Thyroid gland (tissue), 4 donors: ENCODE results near the gene RPS21. TPM values are rescaled to one million over a fixed set of nuclear protein-coding genes. Genes with fewer than 3 reads are reported as not detected.

ENCODE experiments used
- DNase-seq, 2 donors: peaks; one replicate each; pipeline ENCODE4 v3.0.0-alpha.2; 2019
- H3K27ac ChIP-seq, 3 donors: fragments of 200-600 bp; sonication (generic); 1 replicate in 2 of 3; 2 replicates in 1 of 3; pipeline ENCODE4 v1.5.1; 2016 to 2019; ENCODE audit warnings: mild to moderate bottlenecking in 1 of 3, moderate library complexity in 1 of 3
- H3K27me3 ChIP-seq: fragments of 200-600 bp; sonication (generic); one replicate; pipeline ENCODE4 v1.5.1; 2019
- H3K36me3 ChIP-seq, 2 donors: fragments of 200-600 bp; sonication (generic); one replicate each; pipeline ENCODE4 v1.5.1; 2016 to 2019
- H3K4me1 ChIP-seq, 2 donors: fragments of 200-600 bp; sonication (generic); one replicate each; pipeline ENCODE4 v1.5.1; 2017 to 2019
- H3K4me3 ChIP-seq, 3 donors: fragments of 200-600 bp; sonication (generic); replicated peaks in 1 of 3; 1 replicate in 2 of 3; 2 replicates in 1 of 3; pipeline ENCODE4 v1.5.1; 2016; ENCODE audit warnings: mild to moderate bottlenecking in 1 of 3
- H3K9me3 ChIP-seq: fragments of 200-600 bp; sonication (generic); one replicate; pipeline ENCODE4 v1.5.1; 2017
- CTCF ChIP-seq, 6 experiments: fragments of 200-600 bp in 3 of 6; fragments of 450-650 bp in 3 of 6; sonication (generic) in 3 of 6; IDR thresholded peaks; one replicate each; pipeline ENCODE4 v1.5.1; 2016 to 2019; ENCODE audit warnings: antibody characterized with exemption in 6 of 6, mild to moderate bottlenecking in 2 of 6, inconsistent platforms in 1 of 6, moderate library complexity in 1 of 6
- POLR2A ChIP-seq, 2 donors: fragments of 450-650 bp; IDR thresholded peaks; one replicate each; pipeline ENCODE4 v1.6.1; 2017; ENCODE audit warnings: antibody characterized with exemption in 2 of 2, mild to moderate bottlenecking in 2 of 2, moderate library complexity in 1 of 2
- WGBS, 2 donors: methylation state at CpG; one replicate each; pipeline ENCODE4 v1.1.5; 2017; 5-methylcytosine and 5-hydroxymethylcytosine counted together
- intact Hi-C: fragments of 100-400 bp; cut with DNase I; formaldehyde crosslinking; loops from one replicate; pipeline ENCODE4 v1.15.1; 2023
- total RNA-seq, 4 donors: library from RNA; depleted of rRNA; stranded (reverse); fragments of >200 nt; gene quantifications; one replicate each; pipeline ENCODE4 v1.2.3, GENCODE V29; 2016

Gene RPS21
- total RNA-seq, 4 donors from 2014 or later = 1,818 to 3,649 (median 2,349) TPM

GRCh38 chr20:62359491-62360121 lies 27.3 kb upstream of the RPS21 start:
- TF ChIP-seq POLR2A (IDR thresholded peaks at IDR 0.05) = no peak
- no peak for TF ChIP-seq CTCF (IDR thresholded peaks at IDR 0.05)
- WGBS, 2 donors = 61 to 67% methylated on average over 6 to 7 of the region's 25 CpGs
- intact Hi-C loops = no loop called here
- no peaks in the 10 kb centered on the region for H3K27me3 ChIP-seq
- H3K36me3 ChIP-seq = no peaks in the 10 kb centered on the region
- no peaks in the 10 kb centered on the region for H3K9me3 ChIP-seq
- peak overlapping the region; percentile 90 to 97 (median 92) for H3K27ac ChIP-seq
- no peak overlapping the region for H3K4me3 ChIP-seq
- H3K4me1 ChIP-seq = peaks cover 94 to 96% of the 10 kb centered on the region in 2 donors
- no peak for DNase-seq

GRCh38 chr20:62360854-62361798 lies 25.8 kb upstream of the RPS21 start:
- 40 to 64% methylated on average over 5 to 11 of the region's 25 CpGs for WGBS, 2 donors
- DNase-seq = peak; percentile 56 to 69
- H3K4me3 ChIP-seq = no peak overlapping the region
- peak overlapping the region; percentile 90 to 97 (median 95) for H3K27ac ChIP-seq
- no peaks in the 10 kb centered on the region for H3K9me3 ChIP-seq
- intact Hi-C loops = no loop called here
- H3K4me1 ChIP-seq = peaks cover 93 to 96% of the 10 kb centered on the region in 2 donors
- TF ChIP-seq CTCF (IDR thresholded peaks at IDR 0.05) = no peak
- TF ChIP-seq POLR2A (IDR thresholded peaks at IDR 0.05) = no peak
- H3K36me3 ChIP-seq = no peaks in the 10 kb centered on the region
- H3K27me3 ChIP-seq = no peaks in the 10 kb centered on the region

GRCh38 chr20:62361799-62362589 lies 24.9 kb upstream of the RPS21 start:
- no peaks in the 10 kb centered on the region for H3K27me3 ChIP-seq
- H3K4me1 ChIP-seq = peaks cover 87 to 90% of the 10 kb centered on the region in 2 donors
- peak overlapping the region; percentile 90 to 97 (median 95) for H3K27ac ChIP-seq
- intact Hi-C loops = no loop called here
- WGBS, 2 donors = 59 to 63% methylated on average over 19 to 20 of the region's 34 CpGs
- no peaks in the 10 kb centered on the region for H3K9me3 ChIP-seq
- DNase-seq = peak; percentile 87 to 91
- H3K4me3 ChIP-seq = no peak overlapping the region
- TF ChIP-seq POLR2A (IDR thresholded peaks at IDR 0.05) = peak in 1 of 2 donors; percentile 39
- TF ChIP-seq CTCF (IDR thresholded peaks at IDR 0.05) = no peak
- no peaks in the 10 kb centered on the region for H3K36me3 ChIP-seq

- Histone ChIP-seq H3K36me3 (no peaks in the 10 kb centered on the region), H3K9me3 (no peaks in the 10 kb centered on the region), H3K27me3 (no peaks in the 10 kb centered on the region), H3K4me1 (peaks cover 84 to 88% of the 10 kb centered on the region in 2 donors), H3K4me3 (no peak overlapping the region), H3K27ac (peak overlapping the region; percentile 90 to 97 (median 95))
- no peak for DNase-seq
- TF ChIP-seq POLR2A (IDR thresholded peaks at IDR 0.05) (no peak), CTCF (IDR thresholded peaks at IDR 0.05) (no peak)
- WGBS, 2 donors = 77 to 79% methylated on average over 7 to 11 of the region's 13 CpGs
- intact Hi-C loops = no loop called here
Measured at GRCh38 chr20:62362590-62362940, 24.3 kb upstream of the RPS21 start.
